Large intestine (tissue), 3 donors: ENCODE measurements around the gene TENM3. TPM values are rescaled to one million over a fixed set of nuclear protein-coding genes. Genes with fewer than 3 reads are reported as not detected.
"Not testable (repeated sequence)": the region's sequence is repeated elsewhere in the genome, so short reads cannot be mapped to it uniquely, and the experiment has no call there.

Source experiments
- DNase-seq, 2 donors: peaks; one replicate each; pipeline versions ENCODE4 v3.0.0 to v3.0.0-alpha.2; 2013
- H3K27ac ChIP-seq: one replicate; pipeline ENCODE4 v1.5.1; 2013; ENCODE audit warnings: low read length
- H3K27me3 ChIP-seq: 2 replicates; pipeline ENCODE4 v1.6.1; 2013; ENCODE audit warnings: low read length; ENCODE audit not compliant: control insufficient read depth, insufficient read depth
- H3K36me3 ChIP-seq: 2 replicates; pipeline ENCODE4 v1.6.1; 2013; ENCODE audit warnings: low read length; ENCODE audit not compliant: control insufficient read depth, insufficient read depth
- H3K4me1 ChIP-seq: one replicate; pipeline ENCODE4 v1.6.1; 2013; ENCODE audit warnings: low read length; ENCODE audit not compliant: control insufficient read depth, insufficient read depth
- H3K4me3 ChIP-seq: one replicate; pipeline ENCODE4 v1.5.1; 2013; ENCODE audit warnings: low read length
- H3K9me3 ChIP-seq: one replicate; pipeline ENCODE4 v1.6.1; 2013; ENCODE audit warnings: mild to moderate bottlenecking, low read depth, low read length, moderate library complexity; ENCODE audit not compliant: control insufficient read depth
- WGBS: methylation state at CpG from one replicate; pipeline ENCODE4 v1.1.5; 2013; ENCODE audit warnings: low lambda C conversion rate; ENCODE audit not compliant: insufficient coverage; 5-methylcytosine and 5-hydroxymethylcytosine counted together
- polyA plus RNA-seq: library from polyadenylated mRNA; unstranded; fragments of 120-200 nt; gene quantifications from one replicate; pipeline ENCODE4 v1.2.1, GENCODE V29; 2013

The TENM3 gene
- polyA plus RNA-seq, 1 donor: 11.9 TPM

- Histone ChIP-seq H3K27me3 (no peaks in the 10 kb centered on the region), H3K4me1 (no peaks in the 10 kb centered on the region), H3K4me3 (no peak overlapping the region), H3K36me3 (no peaks in the 10 kb centered on the region), H3K27ac (no peak overlapping the region), H3K9me3 (no peaks in the 10 kb centered on the region)
- DNase-seq: no peak
- 80% methylated on average over 2 of the region's 9 CpGs for WGBS
Measured at GRCh38 chr4:182225257-182225852, 17.8 kb upstream of the TENM3 start.

DNA sequence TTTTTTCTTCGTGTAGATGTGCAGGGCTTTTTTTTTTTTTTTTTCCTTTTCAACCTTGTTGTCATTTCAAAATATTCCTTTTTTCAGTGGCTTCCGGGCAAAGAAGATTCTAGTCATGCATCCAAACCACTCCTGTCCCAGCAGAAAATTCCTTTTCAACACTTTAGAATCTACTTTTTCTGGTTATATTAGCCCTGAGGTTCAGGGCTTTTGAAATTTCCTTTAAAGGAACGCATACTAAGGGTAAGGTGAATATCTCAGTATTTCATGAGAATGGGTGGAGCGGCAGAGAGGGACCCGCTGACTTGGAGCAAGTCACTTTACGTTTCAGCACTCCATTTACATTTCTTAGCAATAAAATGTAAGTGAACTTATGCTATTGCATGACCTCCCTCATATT lies 15.6 kb upstream of the TENM3 start:
- H3K4me3 ChIP-seq: no peak overlapping the region
- no peaks in the 10 kb centered on the region for H3K36me3 ChIP-seq
- no peak for DNase-seq
- no peaks in the 10 kb centered on the region for H3K4me1 ChIP-seq
- H3K27me3 ChIP-seq: no peaks in the 10 kb centered on the region
- no peaks in the 10 kb centered on the region for H3K9me3 ChIP-seq
- no peak overlapping the region for H3K27ac ChIP-seq
- 94% methylated on average over 4 of the region's 6 CpGs for WGBS

- Histone ChIP-seq H3K4me1 (no peaks in the 10 kb centered on the region), H3K4me3 (no peak overlapping the region), H3K36me3 (no peaks in the 10 kb centered on the region), H3K27ac (no peak overlapping the region), H3K9me3 (no peaks in the 10 kb centered on the region), H3K27me3 (no peaks in the 10 kb centered on the region)
- WGBS: 79% methylated on average over 4 of the region's 7 CpGs
- no peak for DNase-seq
Measured at GRCh38 chr4:182228991-182229577, 14.1 kb upstream of the TENM3 start.

- no peaks in the 10 kb centered on the region for H3K36me3 ChIP-seq
- no peaks in the 10 kb centered on the region for H3K4me1 ChIP-seq
- no peak for DNase-seq
- H3K27ac ChIP-seq: no peak overlapping the region
- WGBS: 100% methylated on average over 1 of the region's 11 CpGs
- no peaks in the 10 kb centered on the region for H3K27me3 ChIP-seq
- H3K4me3 ChIP-seq: no peak overlapping the region
- no peaks in the 10 kb centered on the region for H3K9me3 ChIP-seq
Measured at GRCh38 chr4:182230256-182230655, 12.9 kb upstream of the TENM3 start.

GRCh38 chr4:182231080-182231479 lies 12.1 kb upstream of the TENM3 start:
- Histone ChIP-seq H3K4me3 (no peak overlapping the region), H3K9me3 (no peaks in the 10 kb centered on the region), H3K36me3 (no peaks in the 10 kb centered on the region), H3K4me1 (no peaks in the 10 kb centered on the region), H3K27me3 (no peaks in the 10 kb centered on the region), H3K27ac (no peak overlapping the region)
- DNase-seq: no peak
- WGBS: no CpG with 5 or more reads among the region's 4 CpGs

GRCh38 chr4:182231496-182231895 lies 11.7 kb upstream of the TENM3 start:
- Histone ChIP-seq H3K27ac (no peak overlapping the region), H3K9me3 (no peaks in the 10 kb centered on the region), H3K4me1 (no peaks in the 10 kb centered on the region), H3K27me3 (no peaks in the 10 kb centered on the region), H3K36me3 (no peaks in the 10 kb centered on the region), H3K4me3 (no peak overlapping the region)
- WGBS: no CpG with 5 or more reads among the region's 5 CpGs
- no peak for DNase-seq

DNA sequence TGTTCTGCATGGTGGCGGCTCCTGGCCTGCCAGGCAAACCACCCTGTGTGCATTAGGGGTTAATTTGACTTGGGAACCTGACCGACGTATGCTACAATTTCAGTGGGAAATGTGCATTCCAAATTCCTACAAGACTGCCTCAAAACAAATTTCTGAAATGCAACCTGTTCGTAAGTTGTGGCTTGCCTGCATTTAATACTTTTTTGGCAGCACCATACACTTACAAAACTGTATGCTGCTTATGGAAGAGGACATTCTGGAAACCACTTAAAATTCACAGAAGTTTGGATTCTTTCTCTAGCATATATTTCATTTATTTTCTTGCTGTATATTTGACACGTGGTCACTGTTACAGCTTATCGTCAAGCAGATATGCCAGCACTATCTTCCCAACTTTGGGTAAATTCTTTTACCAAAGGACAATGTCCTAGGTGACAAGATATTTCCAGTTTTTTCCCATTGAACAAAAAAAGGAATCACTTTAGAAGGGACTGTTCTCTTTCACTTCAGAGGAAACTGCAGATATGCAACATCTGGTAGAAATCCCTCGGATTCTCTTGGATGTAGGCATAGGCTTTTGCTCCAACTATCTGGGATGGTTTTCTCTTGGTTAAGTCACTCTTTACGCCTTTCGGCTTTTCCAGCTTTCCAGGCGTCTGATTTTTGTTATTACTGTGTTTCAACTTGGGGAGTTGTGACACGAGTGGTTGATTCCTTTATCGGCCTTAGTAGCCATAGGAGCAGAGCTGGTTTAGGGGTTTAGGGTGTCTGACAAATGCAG lies 9.7 kb upstream of the TENM3 start:
- no peaks in the 10 kb centered on the region for H3K36me3 ChIP-seq
- WGBS: 90% methylated on average over 2 of the region's 12 CpGs

DNA sequence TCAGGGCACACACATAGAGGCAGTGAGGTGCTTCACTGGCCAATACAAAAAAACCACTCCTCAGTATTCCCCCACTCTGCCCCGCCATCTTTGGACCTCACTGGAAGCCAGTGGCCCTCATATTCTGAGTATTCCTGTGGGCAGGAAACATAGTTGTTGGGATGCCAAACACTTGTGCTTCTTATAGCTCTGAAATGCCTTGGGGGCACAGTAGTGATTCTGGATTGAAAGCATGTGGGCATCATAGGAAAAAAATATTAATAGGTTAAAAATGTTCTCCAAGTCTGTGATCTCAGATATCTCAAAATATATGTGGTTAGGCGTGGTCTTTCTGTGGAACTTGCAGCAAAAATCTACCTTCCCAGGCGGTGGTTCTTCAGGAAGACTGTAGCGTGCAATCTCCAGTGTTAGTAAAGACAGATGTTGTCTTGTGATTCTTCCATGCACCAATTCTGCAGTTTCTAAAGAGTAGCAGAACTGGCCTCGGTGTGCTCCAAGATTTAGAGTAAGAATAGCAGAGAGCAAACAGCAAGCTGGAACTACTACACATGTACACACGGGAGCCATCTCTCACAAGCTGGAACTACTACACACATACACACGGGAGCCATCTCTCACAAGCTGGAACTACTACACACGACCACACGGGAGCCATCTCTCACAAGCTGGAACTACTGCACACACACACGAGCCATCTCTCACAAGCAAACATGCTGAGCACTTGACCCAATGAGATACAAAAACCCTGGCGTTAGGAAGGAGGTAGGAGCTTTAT lies 8.0 kb upstream of the TENM3 start:
- Histone ChIP-seq H3K27ac (no peak overlapping the region), H3K36me3 (no peaks in the 10 kb centered on the region), H3K4me1 (peaks cover 3% of the 10 kb centered on the region), H3K27me3 (no peaks in the 10 kb centered on the region), H3K9me3 (no peaks in the 10 kb centered on the region), H3K4me3 (no peak overlapping the region)
- WGBS: 60% methylated on average over 1 of the region's 11 CpGs
- DNase-seq: no peak

More for the DNA sequence above, 9.7 kb upstream of the TENM3 start:
- DNase-seq: no peak
- H3K27me3 ChIP-seq: no peaks in the 10 kb centered on the region
- no peak overlapping the region for H3K27ac ChIP-seq
- H3K9me3 ChIP-seq: no peaks in the 10 kb centered on the region
- no peaks in the 10 kb centered on the region for H3K4me1 ChIP-seq
- no peak overlapping the region for H3K4me3 ChIP-seq

- H3K4me1 ChIP-seq: peaks cover 10% of the 10 kb centered on the region
- no peaks in the 10 kb centered on the region for H3K36me3 ChIP-seq
- no peaks in the 10 kb centered on the region for H3K27me3 ChIP-seq
- H3K4me3 ChIP-seq: no peak overlapping the region
- no peak overlapping the region for H3K27ac ChIP-seq
- H3K9me3 ChIP-seq: no peaks in the 10 kb centered on the region
- no peak for DNase-seq
- 82% methylated on average over 1 of the region's 2 CpGs for WGBS
Measured at GRCh38 chr4:182236186-182236585, 7.0 kb upstream of the TENM3 start.

- DNase-seq, H3K27me3 ChIP-seq, H3K4me3 ChIP-seq, H3K36me3 ChIP-seq, H3K27ac ChIP-seq, H3K9me3 ChIP-seq: not testable (repeated sequence)
- peaks cover 10% of the 10 kb centered on the region for H3K4me1 ChIP-seq
- WGBS: no CpG with 5 or more reads among the region's 6 CpGs
Measured at GRCh38 chr4:182237010-182237409, 6.2 kb upstream of the TENM3 start.
